Measurements from ENCODE around the gene SNAI3.

SNAI3 gene

DNA sequence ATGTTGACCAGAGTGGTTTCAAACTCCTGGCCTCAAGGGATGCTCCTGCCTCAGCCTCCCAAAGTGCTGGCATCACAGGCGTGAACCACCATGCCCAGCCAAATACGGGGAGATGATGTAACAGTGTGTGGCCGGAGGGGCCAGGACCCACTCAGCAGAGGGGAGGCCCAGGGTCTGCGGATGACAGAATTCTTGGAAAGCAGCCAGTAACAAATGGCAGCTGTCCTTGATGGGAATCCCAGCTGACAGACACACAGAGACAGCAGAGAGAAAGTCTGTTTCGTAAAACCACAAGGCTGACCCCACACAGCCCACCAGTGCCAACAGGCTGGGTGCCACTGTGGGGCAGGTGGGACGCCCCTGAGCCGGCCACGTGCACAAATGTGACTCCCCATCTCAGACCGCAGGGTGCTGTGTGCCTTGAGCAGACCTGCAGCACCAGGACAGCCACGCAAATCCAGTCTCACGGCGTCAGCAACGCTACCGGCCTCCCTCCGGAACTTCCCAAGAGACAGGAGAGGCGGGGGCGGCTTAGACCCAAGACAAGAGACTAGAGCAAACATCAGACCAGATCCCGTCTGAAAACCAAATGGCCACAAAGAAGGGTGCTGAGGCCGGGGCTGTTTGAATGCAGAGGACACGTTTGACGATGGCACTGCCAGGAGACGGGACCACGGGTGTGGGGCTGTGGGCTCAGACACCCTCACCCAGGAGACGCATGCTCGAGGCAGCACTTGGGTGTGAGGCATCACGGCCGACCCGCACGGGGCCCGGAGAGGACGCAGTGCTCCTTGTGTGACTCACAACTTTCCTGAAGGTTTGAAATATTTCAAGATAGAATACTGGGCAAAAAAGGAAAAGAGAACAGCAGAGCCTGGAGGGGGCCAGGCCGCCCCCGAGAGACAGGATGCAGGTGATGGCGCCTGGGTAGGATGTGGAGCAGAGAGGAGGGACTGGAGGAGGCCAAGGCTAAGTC lies 44.6 kb upstream of the SNAI3 start:
- no peaks in the 10 kb centered on the region for H3K36me3 ChIP-seq (ENCODE audit: low read length)
- H2AFZ ChIP-seq (ENCODE audit: low read depth, low read length, severe bottlenecking) = no peak overlapping the region
- H3K27me3 ChIP-seq (ENCODE audit: low read length) = no peaks in the 10 kb centered on the region
- no peaks in the 10 kb centered on the region for H3K9me3 ChIP-seq (ENCODE audit: insufficient read depth, low read length)
- no peak overlapping the region for H3K4me2 ChIP-seq (ENCODE audit: low read depth, low read length, poor library complexity, severe bottlenecking)
- H3F3A ChIP-seq (ENCODE audit: insufficient read depth) = no peaks in the 10 kb centered on the region
- no peak overlapping the region for H3K4me3 ChIP-seq (ENCODE audit: insufficient read depth, low read length, poor library complexity, severe bottlenecking)
- H3K9me2 ChIP-seq (replicated peaks; ENCODE audit: insufficient read depth, low read length) = no peaks in the 10 kb centered on the region
- H4K20me1 ChIP-seq (ENCODE audit: low read depth, low read length) = no peaks in the 10 kb centered on the region
- H3K27ac ChIP-seq (ENCODE audit: low read depth, low read length) = no peak overlapping the region
- H3K9ac ChIP-seq (ENCODE audit: low read length) = no peak overlapping the region
- no peaks in the 10 kb centered on the region for H3K79me2 ChIP-seq (ENCODE audit: insufficient read depth, low read length)
- TF ChIP-seq, protein P1, sequence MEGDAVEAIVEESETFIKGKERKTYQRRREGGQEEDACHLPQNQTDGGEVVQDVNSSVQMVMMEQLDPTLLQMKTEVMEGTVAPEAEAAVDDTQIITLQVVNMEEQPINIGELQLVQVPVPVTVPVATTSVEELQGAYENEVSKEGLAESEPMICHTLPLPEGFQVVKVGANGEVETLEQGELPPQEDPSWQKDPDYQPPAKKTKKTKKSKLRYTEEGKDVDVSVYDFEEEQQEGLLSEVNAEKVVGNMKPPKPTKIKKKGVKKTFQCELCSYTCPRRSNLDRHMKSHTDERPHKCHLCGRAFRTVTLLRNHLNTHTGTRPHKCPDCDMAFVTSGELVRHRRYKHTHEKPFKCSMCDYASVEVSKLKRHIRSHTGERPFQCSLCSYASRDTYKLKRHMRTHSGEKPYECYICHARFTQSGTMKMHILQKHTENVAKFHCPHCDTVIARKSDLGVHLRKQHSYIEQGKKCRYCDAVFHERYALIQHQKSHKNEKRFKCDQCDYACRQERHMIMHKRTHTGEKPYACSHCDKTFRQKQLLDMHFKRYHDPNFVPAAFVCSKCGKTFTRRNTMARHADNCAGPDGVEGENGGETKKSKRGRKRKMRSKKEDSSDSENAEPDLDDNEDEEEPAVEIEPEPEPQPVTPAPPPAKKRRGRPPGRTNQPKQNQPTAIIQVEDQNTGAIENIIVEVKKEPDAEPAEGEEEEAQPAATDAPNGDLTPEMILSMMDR (IDR thresholded peaks at IDR 0.05; ENCODE audit: insufficient read depth, low read length, poor library complexity, severe bottlenecking) = no peak
- no peak for TF ChIP-seq EZH2phosphoT487 (conservative IDR thresholded peaks at IDR 0.05; ENCODE audit: low read length)

DNA sequence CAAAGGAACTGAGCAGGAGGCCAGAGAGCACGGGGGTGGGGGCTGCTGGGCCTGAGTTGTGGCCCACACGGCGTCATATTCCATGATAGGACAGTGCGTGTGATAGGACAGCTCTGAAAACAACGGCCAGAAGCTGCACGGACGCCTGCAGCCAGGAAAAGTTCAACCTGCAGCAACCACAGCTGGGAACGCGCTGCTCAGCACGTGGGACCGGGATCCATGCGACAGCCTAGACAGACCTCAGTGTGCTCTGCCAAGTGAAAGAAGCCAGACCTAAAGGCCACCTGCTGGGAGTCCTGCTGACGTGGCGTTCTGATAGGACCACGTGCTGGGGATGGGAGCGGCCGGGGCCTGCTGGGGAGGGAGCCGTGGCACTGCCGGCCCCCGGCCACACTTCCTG lies 41.6 kb upstream of the SNAI3 start:
- H3K9me2 ChIP-seq (replicated peaks; ENCODE audit: insufficient read depth, low read length) = no peaks in the 10 kb centered on the region
- H3K79me2 ChIP-seq (ENCODE audit: insufficient read depth, low read length) = no peaks in the 10 kb centered on the region
- no peak overlapping the region for H3K4me3 ChIP-seq (ENCODE audit: insufficient read depth, low read length, poor library complexity, severe bottlenecking)
- H3F3A ChIP-seq (ENCODE audit: insufficient read depth) = no peaks in the 10 kb centered on the region
- no peaks in the 10 kb centered on the region for H3K27me3 ChIP-seq (ENCODE audit: low read length)
- H3K9ac ChIP-seq (ENCODE audit: low read length) = no peak overlapping the region
- H3K9me3 ChIP-seq (ENCODE audit: insufficient read depth, low read length) = no peaks in the 10 kb centered on the region
- no peak overlapping the region for H3K27ac ChIP-seq (ENCODE audit: low read depth, low read length)
- no peak overlapping the region for H3K4me2 ChIP-seq (ENCODE audit: low read depth, low read length, poor library complexity, severe bottlenecking)
- no peak overlapping the region for H2AFZ ChIP-seq (ENCODE audit: low read depth, low read length, severe bottlenecking)
- H4K20me1 ChIP-seq (ENCODE audit: low read depth, low read length) = no peaks in the 10 kb centered on the region
- TF ChIP-seq EZH2phosphoT487 (conservative IDR thresholded peaks at IDR 0.05; ENCODE audit: low read length) = no peak
- TF ChIP-seq, protein P1 (IDR thresholded peaks at IDR 0.05; ENCODE audit: insufficient read depth, low read length, poor library complexity, severe bottlenecking) = no peak
- no peaks in the 10 kb centered on the region for H3K36me3 ChIP-seq (ENCODE audit: low read length)

- TF ChIP-seq, protein P1 (IDR thresholded peaks at IDR 0.05; ENCODE audit: insufficient read depth, low read length, poor library complexity, severe bottlenecking) = no peak
- no peak for TF ChIP-seq EZH2phosphoT487 (conservative IDR thresholded peaks at IDR 0.05; ENCODE audit: low read length)
- H3K9me3 ChIP-seq (ENCODE audit: insufficient read depth, low read length) = no peaks in the 10 kb centered on the region
- no peaks in the 10 kb centered on the region for H3K27me3 ChIP-seq (ENCODE audit: low read length)
- no peak overlapping the region for H3K9ac ChIP-seq (ENCODE audit: low read length)
- H2AFZ ChIP-seq (ENCODE audit: low read depth, low read length, severe bottlenecking) = no peak overlapping the region
- no peaks in the 10 kb centered on the region for H3K9me2 ChIP-seq (replicated peaks; ENCODE audit: insufficient read depth, low read length)
- H3K4me3 ChIP-seq (ENCODE audit: insufficient read depth, low read length, poor library complexity, severe bottlenecking) = no peak overlapping the region
- no peak overlapping the region for H3K27ac ChIP-seq (ENCODE audit: low read depth, low read length)
- no peaks in the 10 kb centered on the region for H4K20me1 ChIP-seq (ENCODE audit: low read depth, low read length)
- no peaks in the 10 kb centered on the region for H3F3A ChIP-seq (ENCODE audit: insufficient read depth)
- no peaks in the 10 kb centered on the region for H3K36me3 ChIP-seq (ENCODE audit: low read length)
- H3K4me2 ChIP-seq (ENCODE audit: low read depth, low read length, poor library complexity, severe bottlenecking) = no peak overlapping the region
- no peaks in the 10 kb centered on the region for H3K79me2 ChIP-seq (ENCODE audit: insufficient read depth, low read length)
Measured at GRCh38 chr16:88726981-88727380, 40.7 kb upstream of the SNAI3 start.

All from SU-DHL-6 (cell line).